ENCODE results near the gene STPG4.
"Not testable (repeated sequence)": the region's sequence is repeated elsewhere in the genome, so short reads cannot be mapped to it uniquely, and the experiment has no call there.

Gene STPG4, protein sequence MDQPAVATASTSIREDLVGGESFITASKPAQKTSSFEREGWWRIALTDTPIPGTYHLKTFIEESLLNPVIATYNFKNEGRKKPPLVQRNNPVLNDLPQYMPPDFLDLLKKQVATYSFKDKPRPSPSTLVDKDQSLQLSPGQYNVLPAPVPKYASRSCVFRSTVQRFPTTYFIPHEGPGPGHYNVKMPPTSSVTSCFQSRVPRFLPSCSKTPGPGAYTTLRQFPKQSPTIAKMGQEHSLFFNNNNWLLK

DNA sequence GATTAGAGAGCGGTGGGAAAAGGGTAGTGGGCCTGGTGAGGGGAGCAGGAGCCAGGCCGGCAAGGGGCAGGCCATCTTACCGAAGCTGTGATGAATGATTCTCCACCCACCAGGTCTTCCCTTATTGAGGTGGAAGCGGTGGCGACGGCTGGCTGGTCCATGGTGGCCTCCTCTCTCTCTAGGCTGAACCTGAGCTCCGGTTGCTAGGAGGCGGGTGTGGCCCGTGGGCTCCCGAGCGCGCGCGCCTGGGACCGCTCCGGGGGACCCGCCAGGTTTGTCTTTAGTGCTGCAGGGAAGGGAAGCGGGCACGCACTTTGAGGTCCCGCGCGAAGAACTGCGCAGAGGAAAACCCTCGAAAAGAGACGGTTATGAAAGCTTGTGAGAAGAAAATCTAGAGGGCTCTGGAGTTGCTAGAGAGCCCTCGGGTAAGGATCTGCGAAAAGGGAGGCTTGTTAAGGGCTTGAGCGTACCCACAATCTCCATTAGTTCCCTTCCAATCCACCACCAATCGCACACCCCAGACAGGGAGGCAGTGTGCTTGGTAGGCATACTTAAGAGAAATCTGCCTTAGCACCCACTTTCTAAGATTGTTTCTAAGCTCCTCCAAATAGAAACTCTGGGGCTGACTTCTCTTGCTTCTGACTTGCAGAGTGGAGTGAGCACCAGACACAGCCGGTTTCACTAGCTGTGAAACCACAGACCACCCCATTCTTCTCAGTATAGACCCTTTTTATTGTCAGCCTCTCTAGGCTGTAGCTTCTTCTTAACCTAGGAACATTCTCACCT lies at the start of gene STPG4:
TSS of gene STPG4 (minus strand) at position 218 of the 786 bp plus-strand sequence. CDS start at position 161, 57 bp downstream.
- no peak for DNase-seq

DNA sequence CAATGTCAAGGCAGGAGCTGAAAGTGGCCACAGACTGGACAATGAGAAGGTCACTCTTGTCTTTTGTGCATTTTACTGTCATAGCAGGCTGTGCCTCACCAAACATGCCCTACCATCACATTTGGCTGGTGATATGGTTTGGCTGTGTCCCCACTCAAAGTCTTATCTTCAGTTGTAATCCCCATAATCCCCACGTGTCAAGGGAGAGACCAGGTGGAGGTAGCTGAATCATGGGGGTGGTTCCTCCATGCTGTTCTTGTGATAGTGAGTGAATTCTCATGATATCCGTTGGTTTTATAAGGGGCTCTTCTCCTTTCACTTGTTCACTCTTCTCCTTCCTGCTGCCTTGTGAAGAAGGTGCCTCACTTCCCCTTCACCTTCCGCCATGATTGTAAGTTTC lies 49.6 kb upstream of the STPG4 start:
- no peak for DNase-seq

DNA sequence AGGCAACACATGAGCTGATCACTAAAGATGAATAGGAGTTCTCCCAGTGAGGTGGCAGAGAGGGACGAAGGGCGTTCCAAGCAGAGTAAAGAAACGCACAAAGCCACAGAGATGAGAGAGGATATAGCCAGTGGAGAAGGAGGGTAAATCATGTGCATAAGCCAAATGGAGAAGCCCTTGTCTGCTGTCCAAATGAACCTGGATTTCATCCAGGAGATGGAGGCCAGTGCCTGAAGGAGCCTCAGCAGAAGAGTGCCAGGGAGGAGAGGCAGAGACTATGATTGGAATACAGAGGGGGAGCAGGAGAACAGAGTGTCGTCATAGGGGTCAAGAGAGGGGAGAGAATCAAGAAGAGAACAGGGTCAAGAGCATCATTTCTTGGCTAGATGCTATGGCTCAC lies 48.9 kb upstream of the STPG4 start:
- DNase-seq: peak in 1 of 14 donors; percentile 27

DNA sequence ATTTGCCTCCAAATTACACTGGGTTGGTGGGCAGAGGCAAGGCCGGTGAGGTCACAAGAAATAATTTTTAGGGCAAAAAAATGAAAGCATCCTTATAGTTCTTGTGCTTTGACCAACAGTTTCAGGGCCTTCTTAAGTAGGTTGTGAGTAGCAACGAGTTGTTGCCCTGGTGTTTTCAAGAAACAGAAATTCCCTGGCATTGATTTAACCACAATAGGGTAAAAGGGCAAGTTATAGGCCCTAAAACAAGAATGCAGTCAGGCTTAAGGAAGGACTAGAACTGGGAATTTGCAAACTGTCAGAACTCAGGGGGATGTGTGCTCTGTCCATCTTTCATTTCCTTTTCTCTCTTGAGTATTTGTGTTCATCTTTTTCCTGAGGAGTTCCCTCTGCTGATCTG lies 46.1 kb upstream of the STPG4 start:
- no peak for DNase-seq

DNA sequence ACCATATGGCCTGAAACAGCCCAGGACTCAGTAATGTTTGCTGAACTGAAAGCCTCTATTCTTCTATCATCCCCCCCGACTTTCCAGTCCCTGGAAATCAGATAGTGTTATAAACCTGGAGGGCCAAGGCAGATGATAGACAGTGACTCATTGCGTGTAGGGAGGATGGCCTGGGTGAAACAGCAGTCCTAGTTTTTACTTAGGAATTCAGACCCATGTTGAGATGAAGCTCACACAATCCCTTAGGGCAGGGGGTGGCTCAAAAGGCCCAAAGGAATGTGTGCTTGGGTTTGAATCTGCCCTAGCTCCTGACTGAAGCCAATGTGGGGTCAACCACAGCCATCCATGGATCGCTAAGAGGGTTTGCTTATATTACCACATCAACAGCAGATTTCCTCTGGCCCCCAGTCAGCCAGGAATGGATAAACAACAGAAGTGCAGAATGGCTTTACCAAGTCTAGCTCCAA lies 43.9 kb upstream of the STPG4 start:
- DNase-seq: no peak

DNA sequence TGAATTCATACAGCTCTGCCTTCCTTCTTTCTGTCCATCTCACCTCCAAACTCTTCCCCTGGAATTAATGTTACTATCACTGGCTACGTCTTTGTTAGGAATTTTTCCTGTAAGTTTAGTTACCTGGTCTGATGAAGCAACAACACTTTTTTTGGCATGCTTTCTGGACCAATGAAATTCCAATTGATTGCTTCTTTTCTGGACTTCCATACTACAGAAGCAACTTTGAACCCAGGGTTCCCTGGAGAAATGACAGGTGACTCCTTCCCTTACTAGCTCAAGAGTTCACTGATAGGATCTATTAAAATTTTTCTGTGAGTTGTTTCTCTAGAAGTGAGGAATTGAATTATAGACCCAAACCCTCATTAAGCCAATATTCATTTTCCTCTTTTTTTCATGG lies 41.4 kb upstream of the STPG4 start:
- DNase-seq: no peak

DNA sequence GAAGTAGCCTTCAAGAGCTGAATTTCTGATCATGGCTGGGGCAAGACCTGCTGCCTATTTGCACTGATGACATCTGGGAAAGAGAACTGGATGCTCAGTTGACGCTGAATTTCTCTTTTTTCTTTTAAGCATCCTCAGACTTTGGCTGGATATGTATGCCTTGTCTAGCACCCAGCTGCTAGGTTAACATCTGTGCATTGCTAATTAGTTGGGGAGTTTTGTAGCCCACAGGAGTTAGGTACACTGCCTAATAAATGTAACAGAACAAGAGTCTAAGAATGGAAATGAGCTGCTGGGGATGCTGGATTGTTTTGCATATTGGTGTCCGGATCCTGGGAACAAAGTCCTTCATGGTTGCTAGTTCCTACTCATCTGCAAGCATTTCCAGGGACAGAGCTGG lies 40.9 kb upstream of the STPG4 start:
- DNase-seq: no peak

DNA sequence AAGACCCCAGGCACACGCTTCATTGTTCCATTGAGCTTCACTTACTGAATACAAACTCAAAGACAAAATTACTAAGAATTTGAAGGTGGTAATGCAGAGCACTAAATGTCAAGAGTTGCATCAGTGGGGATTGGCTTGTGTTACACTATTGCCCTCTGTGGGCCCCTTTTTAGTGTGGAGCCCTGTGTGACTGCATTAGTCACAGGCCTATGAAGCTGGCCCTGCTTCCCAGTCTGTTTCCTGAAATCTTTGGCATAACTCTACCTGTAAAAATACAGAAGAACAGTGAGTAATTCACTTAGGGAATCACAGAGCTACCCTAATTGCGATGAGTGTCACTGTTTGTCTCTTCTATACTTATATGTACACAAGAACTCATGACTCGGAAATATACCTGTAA lies 40.0 kb upstream of the STPG4 start:
- DNase-seq: peak in 2 of 14 donors; percentile 21 to 26

DNA sequence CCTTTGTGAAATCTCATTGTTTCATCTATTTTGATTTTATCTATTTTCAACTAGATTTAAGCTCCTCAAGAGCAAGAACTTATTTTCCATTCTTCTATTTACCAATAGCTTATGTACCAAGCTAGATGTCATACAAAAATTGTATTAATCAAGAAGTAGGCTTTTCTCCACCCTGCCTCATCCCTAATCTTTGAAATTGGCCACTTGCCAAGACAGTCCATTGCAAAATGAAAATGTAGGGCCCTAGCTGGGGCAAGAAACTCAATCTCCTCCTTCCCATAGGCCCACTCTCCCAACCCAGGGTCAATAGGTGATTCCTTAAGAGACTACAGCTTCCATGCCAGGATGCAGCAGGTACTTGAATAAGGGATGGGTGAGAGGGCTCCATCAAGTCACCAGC lies 39.3 kb upstream of the STPG4 start:
- no peak for DNase-seq

DNA sequence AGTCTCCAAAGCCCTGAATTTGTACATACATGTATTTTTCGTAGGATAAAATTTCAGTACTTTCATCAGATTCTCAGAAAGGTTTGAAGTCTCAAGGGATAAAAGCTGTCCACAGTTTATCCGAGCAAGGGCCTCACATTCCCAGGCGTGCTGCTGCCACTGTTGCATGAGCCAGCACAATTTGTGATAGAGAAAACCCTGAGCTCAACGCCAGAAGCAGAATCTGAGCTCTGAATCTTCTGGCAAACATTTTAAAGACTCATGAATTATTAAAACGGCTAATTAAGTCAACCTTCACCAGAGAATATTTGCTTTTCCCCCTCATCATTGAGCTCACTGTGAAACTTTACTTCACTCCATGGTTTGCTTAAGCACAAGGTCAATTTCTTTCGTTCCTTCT lies 38.5 kb upstream of the STPG4 start:
- DNase-seq: peak in 1 of 14 donors; percentile 45

DNA sequence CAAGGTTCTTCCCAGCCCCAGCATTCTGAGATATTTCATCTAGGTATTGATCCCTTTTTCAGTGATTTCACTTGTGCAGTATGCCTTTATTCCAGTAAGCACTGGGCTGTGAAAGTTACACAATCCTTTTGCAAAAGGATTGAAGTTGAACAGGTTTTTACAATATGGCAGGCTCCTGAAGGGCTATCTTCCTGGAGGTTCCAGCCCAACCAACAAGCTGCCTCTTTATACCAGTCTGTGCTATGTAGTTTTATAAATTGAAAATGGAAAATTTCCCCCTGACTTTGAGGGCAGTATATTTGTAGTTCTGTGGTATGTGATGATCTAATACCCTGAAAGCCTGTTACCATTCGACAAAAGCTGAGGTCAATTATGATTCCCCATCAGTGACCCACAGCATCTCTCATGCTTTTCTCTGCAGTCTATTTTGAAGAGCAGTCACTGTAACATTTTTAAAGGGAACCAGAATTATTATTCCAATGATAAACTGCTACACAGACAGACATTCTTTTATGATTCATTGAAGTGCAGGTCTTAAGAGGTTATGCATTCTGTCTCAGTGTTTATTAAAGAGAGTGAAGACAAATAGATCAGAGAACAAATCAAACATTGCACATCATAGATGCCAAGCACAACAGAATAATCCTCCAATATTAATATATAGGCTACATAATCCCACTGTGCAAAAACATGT lies 35.2 kb upstream of the STPG4 start:
- DNase-seq: no peak

DNA sequence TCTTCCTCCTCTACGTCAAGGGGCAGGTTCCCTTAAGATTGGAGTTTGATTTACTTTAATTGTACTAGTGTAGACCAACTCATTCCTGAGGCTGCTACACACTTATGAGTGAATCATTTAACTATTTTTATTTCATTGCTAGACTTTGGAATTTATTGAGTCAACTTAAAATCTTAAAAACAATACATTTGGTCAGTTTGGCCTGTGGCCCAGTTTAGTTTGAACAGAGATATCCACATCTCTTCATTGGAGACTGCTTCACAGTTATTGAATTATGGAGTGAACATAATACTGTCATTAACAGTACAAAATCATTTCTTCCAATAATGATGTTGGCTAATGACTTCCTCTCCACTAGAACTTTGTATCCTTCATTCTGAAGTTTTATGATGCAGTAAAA lies 34.5 kb upstream of the STPG4 start:
- no peak for DNase-seq

DNA sequence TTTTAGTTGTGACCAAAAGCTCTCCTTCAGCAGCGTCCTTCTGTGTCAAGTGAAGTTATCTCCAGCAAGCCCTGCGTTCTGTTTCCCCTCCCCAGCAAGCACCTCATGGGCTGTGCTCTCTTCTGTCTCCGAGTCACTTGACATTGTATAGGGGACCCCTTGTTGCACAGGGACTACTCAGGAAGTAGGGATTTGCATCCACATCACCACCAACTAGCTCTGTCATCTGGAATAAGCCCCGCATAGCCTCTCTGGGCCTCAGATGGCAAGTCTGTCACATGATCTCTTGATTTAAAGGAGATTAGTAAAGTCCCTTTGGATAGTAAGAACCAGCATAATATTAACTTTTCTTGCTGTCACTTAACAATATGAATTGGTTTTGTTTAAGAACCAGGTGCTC lies 32.0 kb upstream of the STPG4 start:
- DNase-seq: no peak

DNA sequence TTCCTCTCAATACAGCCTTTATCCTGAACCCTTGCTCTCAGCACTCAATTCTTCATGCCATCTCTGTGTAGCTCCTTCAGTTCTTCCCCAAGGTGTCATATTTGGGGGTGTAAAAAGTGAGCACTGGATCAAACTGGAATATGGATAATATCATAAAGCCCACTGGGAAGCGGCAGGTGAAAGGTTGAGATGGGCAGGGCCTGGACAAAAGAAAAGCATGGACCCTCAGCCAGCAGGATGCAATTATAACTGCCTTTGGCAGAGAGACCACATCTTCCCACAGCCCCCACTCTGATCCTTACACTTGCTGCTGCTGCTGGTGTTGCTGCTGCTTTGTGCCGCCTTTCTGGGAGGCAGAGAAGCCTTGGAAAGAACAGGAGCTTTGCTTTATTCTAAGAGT lies 31.2 kb upstream of the STPG4 start:
- no peak for DNase-seq

DNA sequence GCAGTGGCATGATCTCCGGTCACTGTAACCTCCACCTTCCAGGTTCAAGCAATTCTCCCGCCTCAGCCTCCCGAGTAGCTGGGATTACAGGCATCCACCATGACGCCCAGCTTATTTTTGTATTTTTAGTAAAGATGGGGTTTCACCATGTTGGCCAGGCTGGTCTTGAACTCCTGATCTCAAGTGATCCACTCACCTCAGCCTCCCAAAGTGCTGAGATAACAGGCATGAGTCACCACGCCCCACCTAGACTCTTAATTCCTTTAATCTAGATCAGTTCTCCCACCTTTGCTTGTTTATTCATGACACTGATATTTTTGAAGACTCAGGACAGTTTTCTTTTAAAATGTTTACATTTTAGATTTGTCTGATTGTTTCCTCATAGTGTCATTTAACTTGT lies 30.0 kb upstream of the STPG4 start:
- DNase-seq: not testable (repeated sequence)

DNA sequence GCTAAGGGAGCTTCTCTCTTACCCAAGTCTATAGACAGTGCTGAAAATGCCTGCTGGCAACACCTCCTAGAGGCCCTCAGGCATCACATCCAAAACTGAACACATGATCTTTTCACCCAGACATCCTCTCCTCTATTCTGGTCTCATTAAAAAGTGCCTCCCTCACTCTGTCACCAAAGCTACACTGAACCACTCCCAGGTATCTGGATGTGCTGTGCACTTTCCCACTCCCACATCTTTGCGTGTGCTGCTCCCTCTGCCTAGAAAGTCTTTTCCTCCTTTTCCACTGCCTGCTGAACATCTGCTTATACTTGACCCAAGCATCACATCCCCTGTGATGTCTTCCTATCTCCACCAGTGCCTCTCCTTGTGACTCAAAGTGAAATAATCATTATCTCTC lies 26.1 kb upstream of the STPG4 start:
- DNase-seq: no peak

DNA sequence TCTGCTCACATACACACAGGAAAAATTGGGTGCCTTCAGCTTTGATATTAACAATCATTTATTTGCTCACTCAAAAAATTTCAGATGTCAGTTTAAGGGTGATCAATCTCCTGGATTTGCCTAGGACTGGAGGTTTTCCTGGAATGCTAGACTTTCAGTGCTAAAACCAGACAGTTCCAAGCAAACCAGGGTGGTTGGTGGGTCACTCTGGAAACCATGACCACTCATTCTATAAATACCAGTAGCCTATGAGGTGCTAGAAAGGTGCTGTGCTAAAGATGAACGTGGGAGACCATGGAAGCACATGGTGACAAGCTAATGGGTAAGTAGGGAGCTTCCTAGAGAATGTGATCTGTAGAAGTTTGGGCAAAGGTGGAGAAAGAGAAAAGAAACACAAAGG lies 25.4 kb upstream of the STPG4 start:
- DNase-seq: no peak

DNA sequence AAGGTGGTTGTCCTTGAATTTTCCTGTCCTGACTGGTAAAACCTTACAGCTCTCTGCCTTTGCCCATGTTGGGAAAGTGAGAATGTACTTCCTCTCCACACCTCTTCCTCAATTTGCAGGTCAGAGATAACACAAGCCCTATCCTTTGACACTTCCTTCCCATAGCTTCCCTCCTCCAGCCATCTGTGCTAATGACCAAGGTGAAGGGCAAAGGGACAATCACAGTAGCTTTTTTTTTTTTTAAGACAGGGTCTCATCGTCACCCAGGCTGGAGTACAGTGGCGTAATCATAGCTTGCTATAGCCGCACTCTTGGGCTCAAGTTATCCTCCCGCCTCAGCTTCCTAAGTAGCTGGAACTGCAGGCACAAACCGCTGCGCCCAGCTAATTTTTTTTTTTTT lies 24.3 kb upstream of the STPG4 start:
- no peak for DNase-seq

DNA sequence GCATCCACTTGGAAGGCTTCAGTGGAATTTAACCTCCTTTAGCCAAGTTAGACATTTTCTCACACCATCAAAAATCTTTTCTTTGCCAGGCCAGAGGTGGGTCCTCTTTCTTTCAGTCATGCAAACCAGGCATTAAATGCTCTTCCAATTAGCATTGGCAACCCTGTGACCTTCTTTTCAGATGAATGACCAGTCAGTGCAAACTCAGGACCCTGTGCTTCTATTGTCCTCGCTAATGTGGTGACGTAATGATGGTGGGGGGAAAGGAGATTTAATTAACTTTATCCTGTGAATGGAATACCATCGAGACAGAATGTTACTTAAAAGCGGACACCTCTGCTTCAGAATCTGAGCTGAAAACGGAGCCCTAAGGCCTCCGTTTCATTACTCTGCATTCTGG lies 23.2 kb upstream of the STPG4 start:
- DNase-seq: no peak

DNA sequence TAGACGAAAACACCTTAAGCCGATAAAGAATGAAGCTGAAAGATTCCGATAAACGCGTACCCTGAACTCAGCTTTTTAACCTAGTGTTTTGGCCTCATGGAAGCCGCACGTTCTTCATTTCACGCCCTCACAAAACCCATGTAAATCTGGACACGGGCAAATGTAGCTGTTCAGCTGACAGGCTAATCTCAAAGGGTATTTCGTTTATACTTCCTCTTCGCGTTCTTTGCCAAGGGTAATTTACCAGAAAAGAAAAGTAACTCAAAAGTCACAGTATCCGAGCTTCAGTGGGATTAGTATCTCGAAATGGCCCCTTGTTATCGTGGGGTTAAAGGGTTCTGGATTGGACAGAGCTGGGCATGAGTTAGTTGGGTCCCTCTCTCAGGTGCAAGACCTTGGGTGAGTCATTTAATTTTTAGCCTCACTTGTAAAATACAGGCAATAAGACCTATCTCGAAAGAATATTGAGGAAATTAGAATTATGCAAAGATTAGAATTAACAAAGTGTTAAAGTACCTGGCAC lies 22.0 kb upstream of the STPG4 start:
- DNase-seq: no peak

DNA sequence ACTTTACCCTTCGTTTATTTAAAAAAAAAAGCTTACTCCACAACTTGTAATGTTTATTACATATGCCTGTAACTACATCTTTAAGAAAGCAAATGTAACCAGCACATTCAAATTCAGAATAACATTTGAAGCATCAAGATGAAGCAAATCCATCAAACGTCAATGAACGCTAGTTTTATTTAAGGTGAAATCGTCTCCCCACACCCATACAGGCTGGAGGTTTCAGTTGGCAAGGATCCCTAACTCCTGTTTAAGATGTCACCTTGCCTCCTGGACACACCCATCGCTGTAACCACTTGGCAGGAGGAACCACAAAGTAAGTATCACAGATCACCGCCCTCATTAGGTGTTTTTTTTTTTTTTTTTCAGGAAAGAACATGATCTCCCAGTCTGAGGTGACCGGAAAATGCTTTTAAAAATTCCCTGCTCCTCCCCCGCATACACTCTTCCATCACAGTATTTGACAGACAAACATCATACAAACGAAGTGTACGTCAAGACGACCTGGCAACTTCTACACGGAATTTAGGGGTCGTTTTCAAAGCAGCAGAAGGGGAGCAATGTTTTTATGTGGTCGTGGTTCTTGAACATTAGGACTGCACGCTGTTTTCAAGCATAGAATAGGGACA lies 19.7 kb upstream of the STPG4 start:
- DNase-seq: peak in 2 of 14 donors; percentile 53 to 58

DNA sequence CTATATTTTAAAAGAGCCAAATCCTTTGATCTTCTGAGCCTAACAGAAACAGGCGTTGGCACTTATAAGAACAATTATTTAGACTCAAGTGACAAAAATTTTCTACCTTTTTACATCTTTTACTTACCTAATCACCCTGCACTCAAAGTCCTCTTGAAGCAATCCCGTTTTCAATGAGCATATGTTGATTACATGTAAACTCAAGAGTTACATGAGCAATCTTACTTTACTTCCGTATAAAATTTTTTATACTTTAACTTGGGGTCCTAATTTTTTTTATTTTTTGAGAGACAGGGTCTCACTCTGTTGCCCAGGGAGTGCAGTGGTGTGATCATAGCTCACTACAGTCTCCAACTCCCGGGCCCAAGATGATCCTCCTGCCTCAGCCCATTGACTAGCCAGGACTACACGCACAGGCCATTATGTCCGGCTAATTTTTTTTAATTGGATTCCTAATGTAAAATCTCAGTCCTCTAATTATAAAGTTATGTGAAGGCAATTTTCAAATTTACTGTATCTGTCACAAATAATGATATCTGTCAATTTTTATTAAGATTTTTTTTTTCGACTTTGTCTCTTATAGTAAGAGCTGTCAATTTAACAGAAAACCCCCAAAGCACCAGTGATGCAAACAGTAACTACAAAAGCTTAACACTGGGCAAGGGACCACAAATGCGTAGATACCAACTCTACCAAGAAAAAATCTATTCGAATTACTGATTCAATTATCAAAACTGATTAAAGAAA lies 19.1 kb upstream of the STPG4 start:
- peak in 1 of 14 donors; percentile 37 for DNase-seq
